ENCODE data around the gene PARD3B.
A peak's percentile ranks its signal among the peaks of the same experiment; 100 is the strongest.

The PARD3B gene

DNA sequence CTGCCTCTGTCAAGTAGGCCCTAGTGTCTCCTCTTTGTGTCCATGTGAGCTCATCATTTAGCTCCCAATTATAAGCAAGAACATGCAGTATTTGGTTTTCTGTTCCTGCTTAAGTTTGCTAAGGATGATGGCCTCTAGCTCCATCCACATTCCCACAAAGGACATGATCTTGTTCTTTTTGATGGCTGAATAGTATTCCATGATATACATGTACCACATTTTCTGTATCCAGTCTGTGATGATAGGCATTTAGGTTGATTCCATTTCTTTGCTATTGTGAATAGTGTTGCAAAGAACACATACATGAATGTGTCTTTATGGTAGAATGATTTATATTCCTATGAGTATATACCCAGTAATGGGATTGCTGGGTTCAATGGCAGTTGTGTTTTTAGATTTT lies 263.2 kb downstream of the PARD3B start:
- DNase-seq (ENCODE audit: insufficient read length, low spot score) (no peak), FAIRE-seq (no peak)
- TF ChIP-seq POLR2A (IDR thresholded peaks at IDR 0.05; ENCODE audit: low read depth, low read length) (no peak), PAX5 (IDR thresholded peaks at IDR 0.05; ENCODE audit: insufficient read depth, low read length, severe bottlenecking) (no peak), TAF1 (IDR thresholded peaks at IDR 0.05; ENCODE audit: low read depth, low read length) (no peak), SPI1 (IDR thresholded peaks at IDR 0.05; ENCODE audit: low read depth, low read length) (no peak), POLR2AphosphoS5 (IDR thresholded peaks at IDR 0.05; ENCODE audit: low read depth, low read length) (no peak), POU2F2 (IDR thresholded peaks at IDR 0.05; ENCODE audit: low read depth, low read length) (no peak)

DNA sequence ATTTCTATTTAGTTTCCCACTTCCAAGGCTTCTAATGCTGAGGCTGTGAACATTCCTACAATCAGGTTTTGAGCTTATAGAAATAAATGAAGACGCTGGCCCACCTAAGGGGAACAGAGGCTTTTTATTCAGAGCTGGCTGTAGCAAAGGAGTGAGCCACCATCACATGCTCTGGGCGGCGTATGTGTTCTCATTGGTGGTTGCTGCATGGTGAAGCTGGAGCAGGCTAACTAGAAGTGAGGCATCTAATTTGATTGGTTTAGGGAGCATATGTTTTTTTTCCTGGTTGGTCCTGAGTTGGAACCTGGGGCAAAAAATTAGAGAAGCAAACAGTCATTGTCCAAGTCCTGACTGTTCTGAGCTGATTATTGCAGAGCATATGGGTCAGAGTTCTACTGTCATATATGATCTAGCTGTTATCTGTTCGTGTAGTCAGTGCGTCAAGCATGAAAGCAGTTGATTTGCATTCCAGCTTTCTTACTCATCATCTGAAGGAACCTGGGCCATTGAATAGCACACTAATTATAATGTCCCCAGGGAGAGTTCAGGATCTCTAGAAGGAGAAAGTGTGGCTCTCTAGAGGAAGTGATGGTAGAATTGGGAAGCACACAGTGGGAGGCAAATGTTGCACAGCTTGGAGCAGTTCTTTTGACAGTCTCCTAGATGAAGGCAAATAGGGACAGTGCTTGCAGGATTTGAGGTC lies 279.6 kb downstream of the PARD3B start:
- TF ChIP-seq PAX5 (IDR thresholded peaks at IDR 0.05; ENCODE audit: insufficient read depth, low read length, severe bottlenecking) (no peak), POU2F2 (IDR thresholded peaks at IDR 0.05; ENCODE audit: low read depth, low read length) (no peak), POLR2A (IDR thresholded peaks at IDR 0.05; ENCODE audit: low read depth, low read length) (no peak), TAF1 (IDR thresholded peaks at IDR 0.05; ENCODE audit: low read depth, low read length) (no peak), SPI1 (IDR thresholded peaks at IDR 0.05; ENCODE audit: low read depth, low read length) (no peak), POLR2AphosphoS5 (IDR thresholded peaks at IDR 0.05; ENCODE audit: low read depth, low read length) (no peak)
- DNase-seq (ENCODE audit: insufficient read length, low spot score) (no peak), FAIRE-seq (no peak)

DNA sequence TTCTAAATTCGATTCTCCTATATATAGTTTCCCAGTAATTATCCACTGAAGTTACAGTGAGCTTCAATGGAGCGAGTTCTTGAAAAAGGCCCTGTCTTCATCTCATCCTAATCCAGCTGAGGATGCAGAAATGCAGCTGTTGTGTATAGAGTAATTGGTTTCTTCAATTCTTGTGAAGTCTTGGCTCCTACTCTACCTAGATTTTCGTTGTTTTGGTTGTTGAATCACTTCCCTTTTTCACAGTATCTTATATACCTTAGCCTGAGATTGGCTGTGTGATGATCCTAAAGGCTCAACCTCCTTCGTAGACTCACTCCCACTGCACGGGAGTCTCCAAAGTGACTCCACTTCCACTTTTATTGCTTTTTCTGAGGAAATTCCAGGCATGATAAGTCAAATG lies 280.4 kb downstream of the PARD3B start:
- DNase-seq (ENCODE audit: insufficient read length, low spot score) (no peak), FAIRE-seq (no peak)
- TF ChIP-seq POU2F2 (IDR thresholded peaks at IDR 0.05; ENCODE audit: low read depth, low read length) (no peak), SPI1 (IDR thresholded peaks at IDR 0.05; ENCODE audit: low read depth, low read length) (peak; percentile 50; the same call in 1 of the 2 replicates)

DNA sequence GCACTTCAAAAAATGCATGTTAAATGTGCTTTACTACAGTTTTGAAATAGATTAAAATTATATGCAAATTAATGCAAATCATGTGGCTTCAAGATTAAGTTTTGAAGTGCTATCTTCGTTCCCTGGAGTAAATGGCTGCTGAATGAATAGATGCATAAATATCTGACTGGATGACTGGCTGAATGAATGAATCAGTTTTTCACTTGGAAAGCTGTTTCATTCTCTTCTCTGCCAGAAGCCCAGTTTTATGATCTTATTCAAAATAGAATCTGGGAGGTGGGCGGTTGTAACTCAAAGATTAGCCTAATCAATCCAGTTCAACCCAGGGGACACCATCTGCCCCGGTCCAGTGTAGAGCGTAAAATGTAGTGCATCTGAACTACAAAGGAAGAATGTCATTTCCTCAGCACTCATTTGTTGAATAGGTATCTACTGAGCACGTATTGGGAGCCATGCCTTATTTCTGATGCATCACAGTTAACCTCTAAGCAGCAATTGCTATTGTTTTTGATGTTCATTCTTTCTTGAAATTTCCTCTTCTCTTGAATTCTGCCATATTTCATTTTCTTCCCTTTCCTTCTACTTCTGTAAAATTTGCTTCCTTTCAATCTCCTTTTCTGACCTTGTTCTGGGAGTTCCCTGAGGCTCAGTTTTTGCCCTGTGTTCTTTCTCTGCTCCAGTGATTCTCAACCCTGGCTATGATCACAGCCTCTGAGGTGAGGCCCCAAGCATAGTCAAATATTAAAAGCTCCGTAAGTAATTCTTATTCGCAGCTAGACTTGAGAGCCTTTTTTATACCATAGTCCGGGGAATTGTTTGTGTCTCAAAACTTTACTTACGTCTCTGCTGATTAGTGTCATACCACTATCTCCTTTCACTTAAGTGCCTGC lies 282.7 kb downstream of the PARD3B start:
- no peak for FAIRE-seq
- no peak for DNase-seq (ENCODE audit: insufficient read length, low spot score)
- no peak for TF ChIP-seq SPI1 (IDR thresholded peaks at IDR 0.05; ENCODE audit: low read depth, low read length)
- no peak for TF ChIP-seq POU2F2 (IDR thresholded peaks at IDR 0.05; ENCODE audit: low read depth, low read length)
- no peak for TF ChIP-seq PAX5 (IDR thresholded peaks at IDR 0.05; ENCODE audit: insufficient read depth, low read length, severe bottlenecking)
- TF ChIP-seq POLR2A (IDR thresholded peaks at IDR 0.05; ENCODE audit: low read depth, low read length), result no peak
- TF ChIP-seq POLR2AphosphoS5 (IDR thresholded peaks at IDR 0.05; ENCODE audit: low read depth, low read length), result no peak
- TF ChIP-seq TAF1 (IDR thresholded peaks at IDR 0.05; ENCODE audit: low read depth, low read length), result no peak

DNA sequence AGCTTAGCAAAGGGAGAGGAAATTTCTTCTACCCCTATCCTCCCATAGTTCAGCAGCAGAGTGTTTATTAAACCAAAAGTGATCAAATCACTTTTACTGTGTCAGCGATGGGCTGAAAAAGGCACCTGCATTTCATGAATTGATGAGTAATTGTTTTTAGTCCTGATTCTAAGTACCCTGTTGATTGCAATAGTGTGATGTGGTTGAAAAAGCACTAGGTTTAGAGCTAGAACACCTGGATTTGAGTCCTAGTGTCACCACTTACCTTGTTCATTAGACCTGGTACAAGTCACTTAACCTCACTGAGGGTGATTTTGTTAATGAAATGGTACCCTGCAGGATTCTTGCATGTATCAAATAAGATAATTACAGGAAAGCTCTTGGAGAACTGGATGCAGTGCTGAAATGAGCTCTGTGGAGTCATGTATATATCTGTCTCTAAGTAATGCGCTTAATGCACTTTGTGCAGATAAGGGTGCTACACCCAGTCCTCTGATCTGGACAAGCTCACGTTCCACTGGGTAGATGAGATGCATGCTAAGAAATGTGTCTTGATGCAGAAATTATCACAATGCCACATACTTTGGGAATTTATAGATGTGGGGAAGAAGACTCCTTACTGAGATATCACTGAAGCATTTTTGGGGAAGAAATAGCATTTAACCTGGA lies 289.6 kb downstream of the PARD3B start:
- no peak for FAIRE-seq
- TF ChIP-seq SPI1 (IDR thresholded peaks at IDR 0.05; ENCODE audit: low read depth, low read length) (no peak), POLR2AphosphoS5 (IDR thresholded peaks at IDR 0.05; ENCODE audit: low read depth, low read length) (no peak), POU2F2 (IDR thresholded peaks at IDR 0.05; ENCODE audit: low read depth, low read length) (no peak), PAX5 (IDR thresholded peaks at IDR 0.05; ENCODE audit: insufficient read depth, low read length, severe bottlenecking) (no peak), TAF1 (IDR thresholded peaks at IDR 0.05; ENCODE audit: low read depth, low read length) (no peak), POLR2A (IDR thresholded peaks at IDR 0.05; ENCODE audit: low read depth, low read length) (no peak)
- no peak for DNase-seq (ENCODE audit: insufficient read length, low spot score)

DNA sequence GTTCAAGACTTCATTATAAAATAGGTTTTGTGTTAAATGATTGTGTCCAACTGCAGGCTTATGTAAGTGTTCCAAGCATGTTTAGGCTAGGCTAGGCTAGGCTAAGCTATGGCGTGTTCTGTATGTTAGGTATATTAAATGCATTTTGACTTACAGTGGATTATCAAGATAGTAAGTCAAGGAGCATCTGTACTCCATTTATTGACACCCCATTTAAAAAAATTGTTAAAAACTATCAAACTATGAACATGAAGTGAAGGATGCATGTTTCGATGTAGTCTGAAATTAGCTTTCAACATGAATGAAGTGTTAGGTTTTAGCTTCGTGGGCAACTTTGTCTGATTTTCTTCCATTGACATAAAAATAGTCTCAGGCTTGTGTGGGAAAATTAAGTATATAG lies 290.5 kb downstream of the PARD3B start:
- DNase-seq (ENCODE audit: insufficient read length, low spot score), result no peak
- TF ChIP-seq SPI1 (IDR thresholded peaks at IDR 0.05; ENCODE audit: low read depth, low read length) (no peak), POLR2AphosphoS5 (IDR thresholded peaks at IDR 0.05; ENCODE audit: low read depth, low read length) (no peak)
- FAIRE-seq, result no peak

DNA sequence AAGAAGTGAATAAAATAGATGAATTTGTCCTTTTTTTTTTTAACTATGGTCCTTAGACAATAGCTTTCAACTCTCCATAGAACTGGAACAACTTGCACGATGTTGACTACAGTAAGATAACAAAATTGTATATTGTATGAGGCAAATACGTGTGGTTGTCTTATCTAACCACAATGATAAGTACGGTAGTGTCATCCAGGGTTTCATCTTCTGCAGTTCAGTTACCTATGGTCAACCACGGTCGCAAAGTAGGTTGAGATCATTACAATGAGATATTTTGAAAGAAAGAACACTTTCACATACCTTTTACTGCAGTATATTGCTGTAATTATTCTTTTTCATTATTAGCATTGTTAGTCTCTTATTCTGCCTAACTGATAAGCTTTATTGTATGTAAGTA lies 295.2 kb downstream of the PARD3B start:
- DNase-seq (ENCODE audit: insufficient read length, low spot score) (no peak), FAIRE-seq (no peak)
- TF ChIP-seq TAF1 (IDR thresholded peaks at IDR 0.05; ENCODE audit: low read depth, low read length), result no peak
- TF ChIP-seq SPI1 (IDR thresholded peaks at IDR 0.05; ENCODE audit: low read depth, low read length), result no peak
- TF ChIP-seq POLR2AphosphoS5 (IDR thresholded peaks at IDR 0.05; ENCODE audit: low read depth, low read length), result no peak
- TF ChIP-seq POLR2A (IDR thresholded peaks at IDR 0.05; ENCODE audit: low read depth, low read length), result no peak
- TF ChIP-seq PAX5 (IDR thresholded peaks at IDR 0.05; ENCODE audit: insufficient read depth, low read length, severe bottlenecking), result no peak
- no peak for TF ChIP-seq POU2F2 (IDR thresholded peaks at IDR 0.05; ENCODE audit: low read depth, low read length)

DNA sequence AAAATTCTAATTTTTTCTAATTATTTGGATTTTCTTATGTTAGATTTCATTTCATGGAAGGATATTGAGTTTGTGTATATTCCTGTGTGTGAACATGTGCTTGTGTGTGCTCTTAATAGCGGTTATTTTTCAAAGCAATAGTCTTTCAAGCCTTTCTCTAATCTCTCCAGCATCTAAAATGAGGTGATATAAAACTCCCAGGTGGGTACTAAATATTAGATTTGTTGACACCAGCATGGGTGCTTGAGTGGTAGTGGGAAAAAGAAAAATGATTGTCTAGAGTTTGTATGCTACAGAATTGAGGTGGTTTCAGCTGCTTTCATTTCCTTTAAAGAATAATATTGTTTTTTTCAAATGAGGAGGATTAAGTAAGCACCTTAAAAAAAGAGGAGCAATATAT lies 296.8 kb downstream of the PARD3B start:
- no peak for DNase-seq (ENCODE audit: insufficient read length, low spot score)
- no peak for FAIRE-seq
- no peak for TF ChIP-seq SPI1 (IDR thresholded peaks at IDR 0.05; ENCODE audit: low read depth, low read length)
- no peak for TF ChIP-seq TAF1 (IDR thresholded peaks at IDR 0.05; ENCODE audit: low read depth, low read length)
- no peak for TF ChIP-seq POLR2A (IDR thresholded peaks at IDR 0.05; ENCODE audit: low read depth, low read length)
- no peak for TF ChIP-seq PAX5 (IDR thresholded peaks at IDR 0.05; ENCODE audit: insufficient read depth, low read length, severe bottlenecking)
- no peak for TF ChIP-seq POU2F2 (IDR thresholded peaks at IDR 0.05; ENCODE audit: low read depth, low read length)
- no peak for TF ChIP-seq POLR2AphosphoS5 (IDR thresholded peaks at IDR 0.05; ENCODE audit: low read depth, low read length)

DNA sequence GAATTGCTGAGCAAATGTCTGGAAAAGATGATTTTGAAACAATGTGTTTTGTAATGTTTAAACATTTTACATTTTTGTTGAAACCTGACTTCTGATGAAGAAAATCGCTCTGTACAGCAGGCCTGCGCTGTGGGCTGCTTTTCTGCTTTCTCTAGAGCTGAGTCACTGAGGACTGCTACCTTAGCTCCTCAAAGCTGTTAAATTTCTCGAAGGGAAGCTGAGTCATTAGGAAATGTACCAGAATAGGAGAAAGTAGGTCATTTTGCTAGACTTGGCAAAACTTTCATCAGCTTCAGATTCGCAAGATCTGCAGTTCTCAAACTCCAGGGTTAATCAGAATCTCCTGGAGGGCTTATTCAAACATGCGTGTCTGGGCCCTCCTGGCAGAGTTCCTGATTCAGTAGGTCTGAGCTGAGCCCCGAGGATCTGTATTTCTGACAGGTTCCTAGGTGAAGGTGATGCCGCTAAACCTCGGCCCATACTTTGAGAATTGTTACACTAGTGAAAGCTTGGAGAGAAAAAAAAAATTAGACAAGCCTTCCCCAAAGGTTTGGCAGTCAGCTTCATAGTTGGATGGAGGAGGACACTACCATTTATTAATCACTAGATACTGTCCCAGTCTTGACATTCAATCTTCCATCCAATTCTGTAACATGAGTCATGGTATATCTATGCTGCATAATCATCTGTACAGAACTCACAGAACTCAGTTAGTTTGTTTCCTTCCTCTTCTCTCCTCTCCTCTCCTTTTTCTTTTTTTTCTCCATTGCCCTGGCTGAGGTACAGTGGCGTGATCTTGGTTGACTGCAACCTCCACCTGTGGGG lies 297.6 kb downstream of the PARD3B start:
- TF ChIP-seq SPI1 (IDR thresholded peaks at IDR 0.05; ENCODE audit: low read depth, low read length) (no peak), POLR2AphosphoS5 (IDR thresholded peaks at IDR 0.05; ENCODE audit: low read depth, low read length) (no peak), TAF1 (IDR thresholded peaks at IDR 0.05; ENCODE audit: low read depth, low read length) (no peak), POU2F2 (IDR thresholded peaks at IDR 0.05; ENCODE audit: low read depth, low read length) (no peak), PAX5 (IDR thresholded peaks at IDR 0.05; ENCODE audit: insufficient read depth, low read length, severe bottlenecking) (no peak), POLR2A (IDR thresholded peaks at IDR 0.05; ENCODE audit: low read depth, low read length) (no peak)
- DNase-seq (ENCODE audit: insufficient read length, low spot score), result no peak
- FAIRE-seq, result no peak

Measured in GM12891 (cell line).